T-helper 2 cell (primary cell): ENCODE results near the gene CHN2.

Experiments
- DNase-seq, 5 experiments: peaks; one replicate each; pipeline versions ENCODE4 v3.0.0 to v3.0.0-alpha.2; 2012 to 2022

Gene CHN2

GRCh38 chr7:29229066-29229465 is 34.5 kb downstream of the CHN2 start:
- no peak for DNase-seq

GRCh38 chr7:29229946-29230345 is 35.4 kb downstream of the CHN2 start:
- DNase-seq: no peak

DNA sequence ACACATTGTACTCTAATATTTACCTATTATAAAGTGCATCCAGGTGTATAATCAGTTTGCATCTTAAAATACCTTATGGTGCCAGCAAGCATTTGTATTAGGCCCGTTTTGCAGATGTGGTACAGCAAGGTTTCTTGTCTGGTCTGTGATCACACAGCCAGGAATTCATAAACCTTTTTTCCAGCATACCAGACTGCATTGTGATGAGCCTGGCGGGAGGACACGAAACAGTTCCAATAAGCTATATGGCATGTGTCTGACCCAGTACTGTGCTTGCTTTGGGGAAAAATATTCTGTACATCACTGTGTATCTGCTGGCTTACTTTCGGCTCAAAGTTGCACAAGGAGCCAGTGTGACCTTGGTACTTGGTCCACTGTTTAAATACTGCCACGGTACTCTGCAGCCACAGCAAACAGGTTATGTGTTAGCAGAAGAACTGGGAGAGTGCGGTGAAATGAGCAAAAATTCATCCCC is 36.3 kb downstream of the CHN2 start:
- no peak for DNase-seq

DNA sequence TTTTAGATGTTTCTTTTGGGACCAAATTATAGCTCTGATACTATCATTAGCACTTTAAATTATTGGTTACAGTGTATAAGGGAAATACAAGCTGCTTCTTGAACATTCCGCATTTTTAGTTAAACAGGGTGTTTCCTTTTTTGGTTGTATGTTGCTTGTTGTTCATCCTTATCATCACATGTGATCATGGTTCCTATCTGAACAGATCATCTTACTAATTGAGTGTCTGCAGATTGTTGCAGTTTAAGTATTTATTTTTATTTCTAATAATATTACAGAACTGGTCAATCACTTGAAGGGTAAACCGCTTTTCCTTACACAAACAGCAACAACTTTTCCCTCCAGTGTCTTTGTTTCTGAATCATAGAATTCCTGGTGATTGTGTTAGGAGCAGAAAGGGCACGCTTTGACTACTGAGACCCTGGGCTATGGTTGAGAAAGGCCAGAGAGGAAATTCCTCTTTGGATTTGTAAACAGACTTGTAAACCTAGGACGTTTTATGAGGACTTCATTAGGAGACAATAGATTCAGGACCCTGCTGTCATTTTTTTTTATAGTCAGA is 37.2 kb downstream of the CHN2 start:
- DNase-seq: no peak

GRCh38 chr7:29234438-29234837 is 39.9 kb downstream of the CHN2 start:
- peak in 1 of 5 experiments; percentile 73 for DNase-seq

GRCh38 chr7:29236071-29236580 is 41.6 kb downstream of the CHN2 start:
- no peak for DNase-seq

GRCh38 chr7:29236649-29237048 is 42.1 kb downstream of the CHN2 start:
- no peak for DNase-seq

DNA sequence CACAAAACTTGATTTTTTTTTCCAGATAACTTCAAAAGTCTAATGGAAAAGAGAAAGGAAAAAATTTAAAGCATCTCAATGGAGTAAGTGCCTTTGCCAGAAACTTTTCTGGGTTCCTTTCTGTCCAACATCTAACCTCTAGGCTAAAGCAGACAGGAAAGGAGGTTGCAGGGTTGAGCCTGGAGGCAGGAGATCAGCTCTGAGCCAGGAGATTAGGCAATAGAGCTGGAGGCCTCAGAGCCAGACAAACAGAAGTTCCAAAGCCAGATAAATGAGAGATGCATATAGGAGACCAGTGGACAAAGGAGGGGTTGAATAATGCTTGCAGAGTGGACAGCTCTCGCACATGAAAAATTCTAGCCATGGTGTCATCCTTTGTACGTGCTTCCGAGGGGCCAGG is 42.9 kb downstream of the CHN2 start:
- no peak for DNase-seq

DNA sequence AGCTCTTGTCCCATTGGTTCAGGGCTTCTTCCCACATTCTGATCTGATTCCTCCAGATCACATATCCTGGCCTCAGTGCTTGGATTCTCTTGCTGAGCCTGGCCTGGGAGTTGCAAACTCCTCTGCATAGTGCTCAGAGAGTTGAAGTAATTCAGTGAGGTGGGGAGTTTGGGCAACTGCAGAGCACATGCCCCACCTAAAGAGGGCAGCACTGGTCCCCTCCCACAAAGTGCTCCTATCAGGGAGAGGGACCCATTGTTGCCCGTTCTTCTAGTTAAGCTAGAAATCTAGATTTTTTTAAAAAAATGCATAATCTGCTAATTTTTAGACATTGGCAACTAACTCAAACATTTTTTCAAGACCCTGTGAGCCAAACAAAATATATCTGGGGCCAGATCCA is 45.1 kb downstream of the CHN2 start:
- peak in 1 of 5 experiments; percentile 47 for DNase-seq

GRCh38 chr7:29242265-29242664 is 47.7 kb downstream of the CHN2 start:
- DNase-seq: no peak

DNA sequence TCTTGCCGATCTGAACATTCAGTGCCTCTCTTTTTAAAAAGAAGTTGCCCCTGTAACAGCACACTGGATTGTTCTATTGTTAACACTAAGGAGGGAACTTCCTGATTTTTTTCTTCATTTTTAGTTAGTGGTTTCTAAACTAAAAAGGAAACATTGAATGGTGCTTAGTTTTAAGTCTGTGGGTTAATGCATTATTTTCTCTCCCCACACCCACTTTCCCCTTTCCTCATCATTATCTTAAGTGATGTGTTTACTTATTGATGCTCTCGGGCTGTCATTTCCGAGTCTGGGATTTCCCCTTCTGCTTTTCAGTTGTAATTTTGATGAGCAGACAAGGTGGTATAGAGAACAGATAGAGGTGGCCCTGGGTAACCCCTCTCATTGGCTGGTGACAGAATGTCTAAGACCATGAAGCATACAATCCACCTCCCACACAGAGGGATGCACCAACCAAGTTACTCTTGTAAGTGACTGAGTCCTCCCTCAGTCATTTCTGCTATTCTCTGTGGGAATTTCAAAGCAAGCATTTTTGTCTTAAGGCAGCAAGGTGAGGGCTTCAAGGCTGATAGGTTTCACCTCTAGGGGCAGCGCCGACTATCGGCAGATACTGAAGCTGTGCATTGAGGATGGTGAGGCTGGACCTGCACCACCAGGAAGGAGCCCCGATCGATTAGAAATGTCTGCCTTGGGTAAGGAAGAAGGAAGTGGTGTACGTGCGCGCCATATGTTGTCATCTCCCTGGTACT is 49.5 kb downstream of the CHN2 start:
- peak in 4 of 5 experiments; percentile 42 to 93 (median 51) for DNase-seq

DNA sequence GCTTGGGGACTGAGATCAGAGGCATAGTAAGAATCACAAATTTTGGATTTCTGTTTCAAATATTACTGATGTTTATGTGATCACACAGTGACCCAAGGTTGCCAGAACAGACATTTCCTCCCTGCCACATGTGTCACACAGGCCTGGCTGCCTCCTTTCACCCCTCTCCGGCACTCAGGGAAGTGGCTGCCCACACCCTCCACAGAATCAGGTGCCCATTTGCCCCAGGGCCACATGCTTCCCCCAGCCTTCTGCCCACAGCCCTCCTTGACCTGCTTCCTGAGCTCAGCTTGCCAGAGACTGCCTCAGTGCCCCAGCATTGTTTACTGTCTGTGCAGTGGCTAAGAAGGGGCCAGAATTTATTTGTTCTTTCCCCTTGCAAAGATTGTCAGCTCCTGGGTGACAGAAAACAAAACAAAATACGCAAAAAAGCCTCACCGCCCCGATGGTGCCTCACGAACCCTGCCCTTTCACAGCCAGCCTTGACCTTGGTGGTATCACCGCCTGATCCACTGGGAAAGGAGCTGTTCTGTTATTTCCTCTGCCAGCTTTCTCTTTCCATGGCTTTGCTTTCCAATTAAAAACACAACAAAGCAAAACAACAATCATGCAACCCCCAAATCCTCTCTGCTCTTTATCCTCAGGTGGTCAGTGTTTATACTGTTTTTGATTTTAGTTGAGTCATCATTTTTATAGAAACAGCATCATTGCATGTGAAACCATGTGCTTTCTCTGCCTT is 52.8 kb downstream of the CHN2 start:
- no peak for DNase-seq

DNA sequence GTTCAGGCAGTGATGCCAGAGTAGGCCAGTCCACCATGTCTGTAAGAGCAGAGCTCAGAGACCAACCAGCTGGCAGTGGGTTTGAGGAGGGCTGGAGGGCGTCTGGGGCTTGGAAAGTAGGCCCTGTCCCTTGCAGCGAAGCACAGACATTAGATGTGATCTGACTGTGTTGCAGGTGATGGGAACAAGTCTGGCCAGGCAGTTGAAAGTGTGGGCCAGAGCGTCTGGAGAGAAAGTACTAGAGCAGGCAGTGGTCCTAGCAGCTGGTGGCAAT is 53.3 kb downstream of the CHN2 start:
- no peak for DNase-seq

- DNase-seq: no peak
Measured at GRCh38 chr7:29248713-29249382, 54.3 kb downstream of the CHN2 start.

DNA sequence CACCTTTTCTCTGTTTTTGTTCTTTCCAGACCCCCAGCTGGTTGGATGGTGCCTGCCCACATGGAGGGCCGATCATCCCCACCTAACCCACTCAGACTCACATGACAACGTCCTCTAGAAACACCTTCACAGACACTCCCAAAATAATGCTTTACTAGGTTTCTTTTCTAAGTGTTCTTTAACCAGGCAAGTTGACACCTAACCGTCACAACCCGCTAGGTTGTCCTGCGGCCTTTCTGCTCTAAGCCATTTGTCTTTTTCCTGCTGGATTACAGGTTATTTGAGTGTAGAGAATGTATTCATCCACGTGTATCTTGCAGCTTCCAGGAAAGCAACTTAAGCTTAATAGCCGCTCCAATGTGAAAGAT is 54.8 kb downstream of the CHN2 start:
- no peak for DNase-seq

DNA sequence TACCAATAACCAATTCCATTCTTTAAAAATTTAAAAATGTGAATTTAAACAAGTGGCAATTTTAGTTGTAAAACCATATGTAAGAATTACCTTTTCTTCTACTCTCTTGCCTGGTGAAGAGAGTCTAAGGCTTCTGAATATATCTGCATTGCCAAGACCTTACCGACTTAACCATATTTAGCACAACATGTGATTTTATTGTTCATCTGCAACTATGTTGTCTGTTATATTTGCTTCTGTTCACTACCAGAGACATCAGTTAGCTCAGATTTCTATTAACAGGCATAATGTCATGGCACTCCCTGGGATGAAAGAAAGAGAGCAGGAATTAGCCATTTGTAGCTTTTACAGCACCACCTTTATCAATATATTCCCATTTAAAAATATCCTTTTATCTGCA is 55.3 kb downstream of the CHN2 start:
- no peak for DNase-seq

DNA sequence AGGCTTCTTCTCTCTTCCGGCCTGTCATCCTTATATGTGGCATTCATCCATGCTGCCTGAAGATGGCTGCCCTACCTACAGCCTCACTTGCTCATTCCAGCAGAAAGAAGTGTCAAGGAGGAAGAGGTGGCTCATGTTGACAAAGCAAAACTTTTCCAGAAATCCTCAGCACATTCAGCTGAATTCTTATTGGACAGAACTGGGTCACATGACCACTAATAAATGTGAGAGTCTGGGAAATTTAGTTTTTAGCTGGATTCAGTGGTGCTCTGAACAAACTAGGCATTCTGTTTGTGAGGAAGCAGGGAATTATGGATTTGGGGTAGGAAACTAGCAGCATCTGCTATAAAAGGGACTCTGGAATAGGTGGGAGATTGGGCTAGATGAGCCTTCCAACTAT is 58.6 kb downstream of the CHN2 start:
- no peak for DNase-seq

DNA sequence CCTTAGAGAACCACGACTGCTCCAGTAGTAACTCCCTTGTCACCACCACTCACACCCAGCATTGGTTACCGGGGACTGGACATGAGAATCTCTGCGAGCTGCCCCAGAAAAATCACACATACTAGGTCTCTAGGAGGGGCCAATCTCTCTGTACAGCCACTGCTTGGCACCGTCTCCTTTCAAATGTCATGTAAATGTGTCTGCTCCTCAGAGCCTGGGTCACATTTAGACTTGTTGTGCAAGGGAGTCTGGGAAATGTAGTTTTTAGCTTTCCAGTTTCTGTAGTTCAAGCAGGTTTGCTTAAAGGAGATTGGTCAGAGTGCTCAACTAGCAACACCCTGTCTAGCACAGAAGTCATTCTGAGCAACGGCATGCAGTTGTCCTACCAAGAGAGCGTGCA is 60.0 kb downstream of the CHN2 start:
- DNase-seq: no peak

DNA sequence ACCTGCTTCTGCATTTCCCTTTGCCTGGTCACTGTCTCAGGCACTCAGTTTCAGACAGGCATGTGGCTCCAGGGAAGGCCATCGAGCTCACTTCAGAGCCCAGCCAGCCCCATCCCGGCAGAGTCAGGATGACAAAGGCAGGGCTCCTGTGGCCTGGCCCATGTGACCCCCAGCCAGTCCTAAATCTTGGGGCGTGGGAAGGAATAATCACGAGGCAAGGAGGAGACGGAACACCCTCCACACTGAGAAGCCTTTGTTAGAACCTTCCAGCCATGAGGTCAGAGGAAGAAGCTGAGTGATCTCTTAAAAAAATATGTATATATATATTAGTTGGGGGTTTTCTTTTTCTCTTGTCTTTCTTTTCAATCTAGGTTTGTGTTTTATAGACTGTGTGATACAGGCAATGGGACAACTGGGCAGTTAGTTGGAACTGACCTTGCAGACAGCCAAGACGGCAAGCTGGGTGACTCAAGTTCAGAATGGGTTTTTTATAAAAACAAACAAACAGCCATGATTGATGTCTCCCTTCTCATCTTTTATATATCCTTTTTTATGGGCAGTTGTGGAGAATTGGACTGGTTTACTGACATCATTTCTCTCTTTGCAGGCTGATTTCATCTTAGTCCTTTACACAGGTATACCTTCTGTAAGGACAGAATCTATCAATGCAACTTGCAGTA is 60.8 kb downstream of the CHN2 start:
- DNase-seq: no peak

DNA sequence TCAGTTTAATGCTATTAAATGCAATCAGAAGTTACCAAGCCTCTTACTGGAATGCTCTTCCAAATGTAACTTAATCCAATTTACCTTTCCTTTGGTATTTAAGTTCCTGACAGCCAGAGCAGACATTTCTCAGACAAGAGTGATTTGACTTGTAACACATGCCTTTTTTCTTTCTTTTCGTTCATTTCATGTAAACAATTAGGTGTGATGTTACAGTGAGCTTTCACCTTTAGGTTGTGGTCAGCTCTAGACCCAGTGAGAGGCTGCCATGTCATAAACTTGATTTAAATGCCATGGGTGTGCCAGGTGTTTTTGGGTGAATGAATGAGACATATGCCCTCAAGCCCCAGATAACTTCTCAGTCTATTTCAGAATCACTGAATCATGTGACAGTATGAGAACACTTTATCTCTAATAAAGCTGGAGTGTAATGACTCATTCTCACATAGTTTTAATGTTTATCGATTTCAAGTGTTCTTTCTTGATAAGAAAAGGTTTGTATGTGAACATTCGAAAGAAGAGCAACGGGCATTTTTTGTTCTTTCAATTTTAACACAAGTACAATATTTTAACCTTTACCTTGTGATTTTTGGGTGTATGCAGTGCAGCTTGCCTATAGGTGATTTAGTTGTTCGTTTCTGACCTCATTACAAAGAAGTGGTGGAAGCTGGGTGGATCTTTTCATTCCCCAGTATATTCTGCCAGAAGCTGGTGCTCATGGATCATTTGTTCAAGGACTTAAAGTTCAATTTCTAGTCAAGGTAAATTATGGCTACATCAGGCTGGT is 61.5 kb downstream of the CHN2 start:
- DNase-seq: peak in 2 of 5 experiments; percentile 11 to 71

DNA sequence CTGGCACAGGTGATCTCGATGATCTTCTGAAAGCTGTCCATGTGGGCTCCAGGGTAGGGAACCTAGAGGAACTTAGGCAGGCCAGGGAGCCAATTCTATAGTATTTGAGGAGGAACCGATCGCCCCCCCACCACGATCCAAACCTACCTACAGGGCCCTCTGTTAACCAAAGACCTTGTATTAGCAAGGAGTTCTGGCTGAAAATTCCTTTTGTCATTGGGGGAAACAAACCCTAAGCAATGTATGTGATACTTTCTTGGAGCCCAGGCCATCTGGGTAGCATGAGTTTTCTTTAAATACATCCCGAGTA is 62.1 kb downstream of the CHN2 start:
- DNase-seq: no peak

GRCh38 chr7:29258951-29259350 is 64.4 kb downstream of the CHN2 start:
- DNase-seq: no peak
